IPS-NIHi11 (cell line): ENCODE data around the gene PGM2.

Experiments
- DNase-seq: peaks from one replicate; pipeline ENCODE4 v3.0.0; 2012; ENCODE audit warnings: mixed read lengths, low spot score

The PGM2 gene

GRCh38 chr4:37865450-37865849, 39.0 kb downstream of the PGM2 start:
- DNase-seq: no peak

GRCh38 chr4:37867102-37867501, 40.6 kb downstream of the PGM2 start:
- no peak for DNase-seq

- no peak for DNase-seq
Observed at GRCh38 chr4:37868238-37868637, 41.8 kb downstream of the PGM2 start.

GRCh38 chr4:37872310-37872988, 46.0 kb downstream of the PGM2 start:
- no peak for DNase-seq

GRCh38 chr4:37873386-37873785, 46.9 kb downstream of the PGM2 start:
- DNase-seq: no peak

GRCh38 chr4:37876156-37876555, 49.7 kb downstream of the PGM2 start:
- no peak for DNase-seq

GRCh38 chr4:37879365-37879764, 52.9 kb downstream of the PGM2 start:
- no peak for DNase-seq

- no peak for DNase-seq
Observed at GRCh38 chr4:37881811-37882210, 55.3 kb downstream of the PGM2 start.

GRCh38 chr4:37882665-37883296, 56.3 kb downstream of the PGM2 start:
- no peak for DNase-seq

- no peak for DNase-seq
Observed at GRCh38 chr4:37884855-37885487, 58.5 kb downstream of the PGM2 start.

GRCh38 chr4:37885496-37885895, 59.0 kb downstream of the PGM2 start:
- DNase-seq: no peak

- peak; percentile 16 for DNase-seq
Observed at GRCh38 chr4:37889849-37890800, 63.6 kb downstream of the PGM2 start.

GRCh38 chr4:37890801-37891259, 64.3 kb downstream of the PGM2 start, which contains the start of gene TBC1D1:
Gene TBC1D1 (plus strand): TSS chr4:37891084. CDS start chr4:37902096, 11,012 bp downstream.
- DNase-seq: peak; percentile 48

GRCh38 chr4:37891260-37892159, 65.0 kb downstream of the PGM2 start:
- DNase-seq: peak; percentile 62

GRCh38 chr4:37892641-37893040, 66.2 kb downstream of the PGM2 start:
- DNase-seq: no peak

- DNase-seq: no peak
Observed at GRCh38 chr4:37893164-37893563, 66.7 kb downstream of the PGM2 start.

- DNase-seq: no peak
Observed at GRCh38 chr4:37895271-37895670, 68.8 kb downstream of the PGM2 start.

GRCh38 chr4:37896206-37896860, 69.8 kb downstream of the PGM2 start:
- DNase-seq: no peak

- no peak for DNase-seq
Observed at GRCh38 chr4:37902212-37902611, 75.7 kb downstream of the PGM2 start.
